ENCODE measurements around the gene FGFR2.

FGFR2 gene

GRCh38 chr10:121583258-121583657, 15.0 kb downstream of the FGFR2 start:
- in situ Hi-C loops (cut with HindIII; ENCODE audit: low sequenced_read_pairs) = no loop called here
- TF ChIP-seq CTCF (IDR thresholded peaks at IDR 0.05; ENCODE audit: low read depth, low read length) = no peak
- H3K4me3 ChIP-seq (ENCODE audit: low read depth, low read length) = no peak overlapping the region
- DNase-seq (ENCODE audit: low read depth, low spot score) = no peak

GRCh38 chr10:121580276-121581116, 17.7 kb downstream of the FGFR2 start:
- DNase-seq (ENCODE audit: low read depth, low spot score) = no peak
- in situ Hi-C loops (cut with HindIII; ENCODE audit: low sequenced_read_pairs) = no loop called here
- no peak overlapping the region for H3K4me3 ChIP-seq (ENCODE audit: low read depth, low read length)
- TF ChIP-seq CTCF (IDR thresholded peaks at IDR 0.05; ENCODE audit: low read depth, low read length) = no peak

- TF ChIP-seq CTCF (IDR thresholded peaks at IDR 0.05; ENCODE audit: low read depth, low read length) = no peak
- in situ Hi-C loops (cut with HindIII; ENCODE audit: low sequenced_read_pairs) = no loop called here
- H3K4me3 ChIP-seq (ENCODE audit: low read depth, low read length) = no peak overlapping the region
- no peak for DNase-seq (ENCODE audit: low read depth, low spot score)
Observed at GRCh38 chr10:121579656-121580055, 18.6 kb downstream of the FGFR2 start.

GRCh38 chr10:121578965-121579364, 19.3 kb downstream of the FGFR2 start:
- in situ Hi-C loops (cut with HindIII; ENCODE audit: low sequenced_read_pairs) = no loop called here
- DNase-seq (ENCODE audit: low read depth, low spot score) = no peak
- no peak overlapping the region for H3K4me3 ChIP-seq (ENCODE audit: low read depth, low read length)
- no peak for TF ChIP-seq CTCF (IDR thresholded peaks at IDR 0.05; ENCODE audit: low read depth, low read length)

- in situ Hi-C loops (cut with HindIII; ENCODE audit: low sequenced_read_pairs) = no loop called here
- H3K4me3 ChIP-seq (ENCODE audit: low read depth, low read length) = no peak overlapping the region
- DNase-seq (ENCODE audit: low read depth, low spot score) = no peak
- TF ChIP-seq CTCF (IDR thresholded peaks at IDR 0.05; ENCODE audit: low read depth, low read length) = no peak
Observed at GRCh38 chr10:121578298-121578697, 19.9 kb downstream of the FGFR2 start.

- H3K4me3 ChIP-seq (ENCODE audit: low read depth, low read length) = no peak overlapping the region
- TF ChIP-seq CTCF (IDR thresholded peaks at IDR 0.05; ENCODE audit: low read depth, low read length) = no peak
- DNase-seq (ENCODE audit: low read depth, low spot score) = no peak
- in situ Hi-C loops (cut with HindIII; ENCODE audit: low sequenced_read_pairs) = no loop called here
Observed at GRCh38 chr10:121577568-121577967, 20.7 kb downstream of the FGFR2 start.
